Measurements from ENCODE around the gene C1QTNF12. TPM values are rescaled to one million over a fixed set of nuclear protein-coding genes. Genes with fewer than 3 reads are reported as not detected.
"Not testable (repeated sequence)": the region's sequence is repeated elsewhere in the genome, so short reads cannot be mapped to it uniquely, and the experiment has no call there.

The C1QTNF12 gene
- total RNA-seq, 2 experiments from 2014 or later = 1.2 to 1.4 TPM

DNA sequence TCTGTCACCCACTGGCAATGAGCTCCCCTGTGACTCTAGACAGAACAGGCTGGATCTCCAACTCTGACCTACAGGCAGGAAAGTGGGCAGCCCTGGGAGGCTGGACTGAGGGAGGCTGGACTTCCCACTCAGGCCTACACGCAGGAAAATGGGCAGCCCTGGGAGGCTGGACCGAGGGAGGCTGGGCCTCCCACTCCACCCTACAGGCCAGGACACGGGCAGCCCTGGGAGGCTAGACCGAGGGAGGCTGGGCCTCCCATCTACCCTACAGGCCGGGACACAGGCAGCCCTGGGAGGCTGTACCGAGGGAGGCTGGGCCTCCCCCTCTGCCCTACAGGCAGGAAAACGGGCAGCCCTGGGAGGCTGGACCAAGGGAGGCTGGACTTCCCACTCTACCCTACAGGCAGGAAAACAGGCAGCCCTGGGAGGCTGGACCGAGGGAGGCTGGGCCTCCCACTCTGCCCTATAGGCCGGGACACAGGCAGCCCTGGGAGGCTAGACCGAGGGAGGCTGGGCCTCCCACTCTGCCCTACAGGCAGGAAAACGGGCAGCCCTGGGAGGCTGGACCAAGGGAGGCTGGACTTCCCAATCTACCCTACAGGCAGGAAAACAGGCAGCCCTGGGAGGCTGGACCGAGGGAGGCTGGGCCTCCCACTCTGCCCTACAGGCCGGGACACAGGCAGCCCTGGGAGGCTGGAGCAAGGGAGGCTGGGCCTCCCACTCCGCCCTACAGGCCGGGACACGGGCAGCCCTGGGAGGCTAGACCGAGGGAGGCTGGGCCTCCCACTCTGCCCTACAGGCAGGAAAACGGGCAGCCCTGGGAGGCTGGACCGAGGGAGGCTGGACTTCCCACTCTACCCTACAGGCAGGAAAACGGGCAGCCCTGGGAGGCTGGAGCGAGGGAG is 1.7 kb upstream of the C1QTNF12 start:
- H3K27me3 Mint-ChIP-seq; H3K36me3 Mint-ChIP-seq (ENCODE audit: low read depth); DNase-seq; H3K4me3 Mint-ChIP-seq; POLR2A ChIA-PET; H3K4me1 Mint-ChIP-seq; CTCF ChIA-PET; H3K9me3 Mint-ChIP-seq; H3K27ac Mint-ChIP-seq: not testable (repeated sequence)

DNA sequence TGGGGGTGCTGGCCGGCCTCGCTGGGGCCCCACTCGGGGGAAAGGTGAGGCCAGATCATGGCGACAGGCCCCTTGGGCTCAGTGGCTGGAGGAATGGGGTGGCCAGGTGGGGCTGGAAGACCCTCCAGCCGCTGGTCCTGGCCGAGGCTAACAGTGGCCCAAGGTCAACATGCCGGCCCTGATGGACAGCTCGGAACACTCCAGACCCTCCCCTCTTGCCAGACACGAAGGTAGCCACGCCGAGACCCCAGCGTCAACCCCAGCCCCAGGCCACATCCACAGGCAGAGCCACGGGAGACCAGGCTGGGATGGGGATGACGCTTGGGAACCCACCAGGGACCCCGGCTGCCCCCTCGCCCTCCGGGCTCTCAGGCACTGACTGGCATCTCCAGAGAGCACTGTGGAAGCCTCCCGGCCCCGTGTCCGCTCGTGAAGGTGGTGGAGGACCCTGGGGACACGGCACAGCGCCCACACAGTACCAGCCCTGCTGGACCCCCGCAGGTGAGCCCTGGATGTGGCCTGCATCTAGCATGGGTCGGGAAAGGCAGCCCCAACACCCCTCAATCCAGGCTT is 905 bp upstream of the C1QTNF12 start:
- Mint-ChIP-seq H3K4me1 (peaks cover 9% of the 10 kb centered on the region), H3K27me3 (peaks cover 5% of the 10 kb centered on the region), H3K27ac (no peak overlapping the region), H3K36me3 (ENCODE audit: low read depth) (peaks cover 2% of the 10 kb centered on the region), H3K9me3 (no peaks in the 10 kb centered on the region), H3K4me3 (no peak overlapping the region)
- CTCF ChIA-PET = no interaction called here
- DNase-seq = no peak
- POLR2A ChIA-PET = no interaction called here

DNA sequence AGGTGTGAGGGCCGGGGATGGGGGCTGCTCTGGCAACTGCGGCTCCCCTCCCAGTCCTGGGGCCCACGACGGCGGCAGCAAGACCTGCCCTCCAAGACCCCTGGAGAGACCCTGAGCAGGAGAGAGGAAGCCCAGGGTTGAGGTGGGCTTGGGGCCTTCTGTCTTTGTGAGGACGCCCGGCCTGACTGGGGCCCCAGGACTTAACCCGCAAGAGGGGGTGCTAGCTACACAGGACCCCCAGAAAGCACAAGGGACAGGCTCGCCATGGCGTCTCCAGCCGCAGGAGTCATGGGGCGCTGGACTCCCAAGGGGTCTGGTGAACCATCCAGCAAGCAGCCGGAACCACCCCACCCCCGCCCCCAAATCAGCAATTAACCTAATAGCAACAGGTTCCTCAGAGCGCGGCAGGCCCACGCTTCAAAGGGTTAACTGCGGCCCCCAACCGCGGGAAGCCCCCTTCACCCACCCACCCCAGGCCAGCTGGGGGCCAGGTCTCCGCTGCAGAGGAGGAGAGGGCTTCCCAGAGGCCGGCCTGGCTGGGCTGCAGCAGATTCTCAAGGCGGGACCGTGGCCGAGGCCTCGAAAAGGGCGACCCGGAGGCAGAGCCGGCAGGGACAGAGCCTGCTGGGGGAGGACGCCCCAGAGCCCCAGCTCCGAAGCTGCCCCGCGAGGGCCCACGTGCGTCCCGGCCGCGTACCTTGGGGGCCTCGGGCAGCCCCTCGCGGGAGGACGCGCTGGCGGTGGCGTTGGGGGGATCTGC is 525 bp downstream of the C1QTNF12 start:
- H3K4me1 Mint-ChIP-seq = peaks cover 7% of the 10 kb centered on the region
- no peak overlapping the region for H3K27ac Mint-ChIP-seq
- CTCF ChIA-PET = no interaction called here
- peaks cover 1% of the 10 kb centered on the region for H3K36me3 Mint-ChIP-seq (ENCODE audit: low read depth)
- H3K9me3 Mint-ChIP-seq = no peaks in the 10 kb centered on the region
- no peak for DNase-seq
- POLR2A ChIA-PET = no interaction called here
- no peak overlapping the region for H3K4me3 Mint-ChIP-seq
- H3K27me3 Mint-ChIP-seq = peaks cover 5% of the 10 kb centered on the region

DNA sequence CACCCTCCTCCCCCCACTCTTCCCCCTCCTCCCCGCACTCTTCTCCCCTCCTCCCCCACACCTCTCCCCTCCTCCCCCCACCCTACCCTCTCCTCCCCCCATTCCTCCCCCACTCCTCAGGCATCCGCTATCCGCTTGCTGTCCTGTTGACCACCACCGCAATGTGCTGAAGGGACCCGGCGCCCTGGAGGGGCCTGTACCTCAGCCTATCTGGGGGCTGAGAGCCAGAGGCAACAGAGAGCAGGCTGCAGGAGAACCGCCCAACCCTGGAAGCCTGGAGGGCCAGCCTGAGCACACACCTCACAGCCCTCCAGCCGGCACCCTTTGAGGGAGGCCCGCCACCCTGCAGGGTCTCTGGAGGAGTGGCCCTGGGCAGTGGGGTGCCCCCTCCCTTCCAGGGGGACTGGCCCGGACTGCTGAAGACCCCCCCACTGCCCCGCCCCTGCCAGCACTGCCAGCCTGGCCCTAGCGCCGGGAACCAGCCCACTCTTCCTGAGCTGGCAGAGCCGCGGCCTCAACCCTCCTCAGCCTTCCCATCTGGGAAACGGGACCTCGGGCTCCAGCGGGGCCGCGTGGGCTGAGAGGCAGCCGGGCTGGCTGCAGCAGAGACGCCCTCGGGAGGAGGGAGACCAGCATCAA is 1.2 kb downstream of the C1QTNF12 start:
- POLR2A ChIA-PET = no interaction called here
- Mint-ChIP-seq H3K36me3 (ENCODE audit: low read depth) (no peaks in the 10 kb centered on the region), H3K4me3 (no peak overlapping the region), H3K27ac (no peak overlapping the region), H3K9me3 (no peaks in the 10 kb centered on the region), H3K4me1 (peaks cover 1% of the 10 kb centered on the region), H3K27me3 (peaks cover 5% of the 10 kb centered on the region)
- DNase-seq = no peak
- CTCF ChIA-PET = no interaction called here

DNA sequence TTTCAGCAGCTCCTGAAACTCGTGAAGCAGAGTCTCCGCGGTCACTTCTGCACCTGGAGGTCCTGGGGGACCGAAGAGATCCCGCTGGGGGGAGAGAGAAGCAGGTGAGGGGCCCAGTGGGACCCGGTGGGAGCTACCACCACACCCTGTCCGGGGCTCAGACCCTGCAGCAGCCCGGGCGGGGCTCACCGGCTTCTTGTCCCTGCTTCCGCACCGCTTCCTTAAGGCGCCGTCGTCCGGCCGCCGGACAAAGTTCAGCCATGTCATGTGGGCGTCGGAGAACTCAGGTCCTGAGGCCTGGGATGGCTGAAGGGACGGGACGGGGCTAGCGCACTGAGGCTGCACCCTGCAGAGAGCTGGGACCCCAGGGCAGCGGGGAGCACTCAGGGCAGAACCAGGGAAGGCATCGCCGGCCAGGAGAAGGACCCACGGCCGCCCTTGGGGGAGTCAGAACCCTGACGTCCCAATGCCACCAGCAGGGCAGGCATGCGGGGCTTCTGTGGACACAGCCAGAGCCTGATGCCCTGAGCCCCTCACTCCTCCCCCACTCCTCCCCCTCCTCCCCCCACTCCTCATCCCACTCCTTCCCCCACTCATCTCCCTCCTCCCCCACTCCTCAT is 2.2 kb downstream of the C1QTNF12 start:
- Mint-ChIP-seq H3K4me3 (no peak overlapping the region), H3K4me1 (no peaks in the 10 kb centered on the region), H3K36me3 (ENCODE audit: low read depth) (no peaks in the 10 kb centered on the region), H3K9me3 (no peaks in the 10 kb centered on the region), H3K27me3 (peaks cover 5% of the 10 kb centered on the region), H3K27ac (no peak overlapping the region)
- DNase-seq = no peak
- ChIA-PET POLR2A (no interaction called here), CTCF (interaction anchor here (1.6 kb wide), 1 partner anchor 17 kb away, joined by 5 read pairs; no protein-coding TSS in a partner anchor)

DNA sequence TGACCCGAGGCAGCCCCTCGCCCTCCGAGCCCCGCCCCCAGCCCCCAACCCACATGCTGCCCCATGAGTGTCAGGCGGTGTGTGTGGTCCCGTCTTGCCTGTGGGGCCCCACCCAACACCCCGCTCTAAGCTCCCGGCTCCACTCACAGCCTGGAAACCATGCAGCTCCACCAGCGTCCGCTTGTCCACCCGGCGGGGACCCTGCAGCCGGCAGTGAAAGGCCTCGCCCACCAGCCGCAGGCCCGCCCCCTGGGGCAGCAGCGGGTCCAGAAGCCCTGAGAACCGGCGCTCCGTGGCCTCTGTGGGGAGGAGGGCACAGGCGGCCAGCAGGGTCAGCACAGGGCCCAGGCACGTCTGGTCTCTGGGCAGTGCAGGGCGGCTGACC is 2.7 kb downstream of the C1QTNF12 start:
- Mint-ChIP-seq H3K4me3 (no peak overlapping the region), H3K4me1 (no peaks in the 10 kb centered on the region), H3K27me3 (peaks cover 5% of the 10 kb centered on the region), H3K36me3 (ENCODE audit: low read depth) (no peaks in the 10 kb centered on the region), H3K27ac (no peak overlapping the region), H3K9me3 (no peaks in the 10 kb centered on the region)
- POLR2A ChIA-PET = no interaction called here
- CTCF ChIA-PET = interaction anchor here (0.6 to 1.6 kb wide), 2 partner anchors 17 to 30 kb away, joined by 3 to 5 read pairs; partner anchors contain the start of gene TNFRSF4
- DNase-seq = no peak

DNA sequence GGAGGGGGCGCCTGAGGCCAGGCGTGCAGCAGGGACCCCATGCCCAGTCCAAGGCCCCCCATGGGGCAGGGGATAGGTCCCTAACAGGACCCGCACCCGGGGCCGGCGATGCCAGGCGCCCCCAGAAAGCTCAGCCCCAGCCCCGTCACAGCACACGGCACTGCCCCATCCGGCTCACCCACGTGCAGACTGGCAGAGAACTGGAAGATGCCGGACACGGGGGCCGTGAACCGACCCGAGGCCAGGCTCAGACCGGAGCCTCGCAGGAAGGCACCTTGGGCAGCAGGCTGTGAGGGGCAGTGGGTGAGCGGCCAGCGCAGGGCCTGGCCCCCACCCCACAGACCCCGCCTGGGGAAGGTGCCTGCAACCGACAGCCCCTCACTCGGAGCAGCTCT is 3.3 kb downstream of the C1QTNF12 start:
- POLR2A ChIA-PET = no interaction called here
- Mint-ChIP-seq H3K27me3 (peaks cover 5% of the 10 kb centered on the region), H3K9me3 (no peaks in the 10 kb centered on the region), H3K4me1 (no peaks in the 10 kb centered on the region), H3K36me3 (ENCODE audit: low read depth) (no peaks in the 10 kb centered on the region), H3K4me3 (no peak overlapping the region), H3K27ac (no peak overlapping the region)
- no peak for DNase-seq
- CTCF ChIA-PET = interaction anchor here (0.6 to 2.2 kb wide), 3 partner anchors 18 to 121 kb away, joined by 3 to 5 read pairs (median 5); partner anchors contain the start of gene TNFRSF4

GRCh38 chr1:1242461-1243265 is 3.9 kb downstream of the C1QTNF12 start:
- Mint-ChIP-seq H3K4me3 (no peak overlapping the region), H3K27me3 (peaks cover 5% of the 10 kb centered on the region), H3K4me1 (no peaks in the 10 kb centered on the region), H3K9me3 (no peaks in the 10 kb centered on the region), H3K36me3 (ENCODE audit: low read depth) (no peaks in the 10 kb centered on the region), H3K27ac (no peak overlapping the region)
- DNase-seq = no peak
- CTCF ChIA-PET = interaction anchor here (2.0 to 2.2 kb wide), 2 partner anchors 49 to 121 kb away, joined by 5 read pairs; no protein-coding TSS in a partner anchor
- POLR2A ChIA-PET = no interaction called here

- H3K4me1 Mint-ChIP-seq = no peaks in the 10 kb centered on the region
- H3K27ac Mint-ChIP-seq = no peak overlapping the region
- POLR2A ChIA-PET = no interaction called here
- no peaks in the 10 kb centered on the region for H3K9me3 Mint-ChIP-seq
- H3K36me3 Mint-ChIP-seq (ENCODE audit: low read depth) = no peaks in the 10 kb centered on the region
- no peak for DNase-seq
- CTCF ChIA-PET = interaction anchor here (0.6 to 2.2 kb wide), 3 partner anchors 36 to 120 kb away, joined by 4 to 5 read pairs (median 5); no protein-coding TSS in a partner anchor
- no peak overlapping the region for H3K4me3 Mint-ChIP-seq
- peaks cover 2% of the 10 kb centered on the region for H3K27me3 Mint-ChIP-seq
Measured at GRCh38 chr1:1241588-1242219, 4.8 kb downstream of the C1QTNF12 start.

- CTCF ChIA-PET = interaction anchor here (0.6 to 2.2 kb wide), 3 partner anchors 35 to 119 kb away, joined by 4 to 5 read pairs (median 5); no protein-coding TSS in a partner anchor
- no peak overlapping the region for H3K27ac Mint-ChIP-seq
- no peaks in the 10 kb centered on the region for H3K4me1 Mint-ChIP-seq
Measured at GRCh38 chr1:1240822-1241587, 5.5 kb downstream of the C1QTNF12 start.

GRCh38 chr1:1240348-1240732 is 6.2 kb downstream of the C1QTNF12 start:
- ChIA-PET CTCF (interaction anchor here (1.0 kb wide), 2 partner anchors 45 to 118 kb away, joined by 3 to 4 read pairs; no protein-coding TSS in a partner anchor), POLR2A (no interaction called here)

More at GRCh38 chr1:1240822-1241587, 5.5 kb downstream of the C1QTNF12 start:
- DNase-seq = no peak
- no peaks in the 10 kb centered on the region for H3K9me3 Mint-ChIP-seq
- POLR2A ChIA-PET = no interaction called here
- no peak overlapping the region for H3K4me3 Mint-ChIP-seq
- H3K36me3 Mint-ChIP-seq (ENCODE audit: low read depth) = no peaks in the 10 kb centered on the region
- H3K27me3 Mint-ChIP-seq = peaks cover 2% of the 10 kb centered on the region

More at GRCh38 chr1:1240348-1240732, 6.2 kb downstream of the C1QTNF12 start:
- DNase-seq = no peak
- Mint-ChIP-seq H3K27ac (no peak overlapping the region), H3K4me3 (no peak overlapping the region), H3K36me3 (ENCODE audit: low read depth) (no peaks in the 10 kb centered on the region), H3K27me3 (no peaks in the 10 kb centered on the region), H3K9me3 (no peaks in the 10 kb centered on the region), H3K4me1 (no peaks in the 10 kb centered on the region)
